GM12875 (cell line): ENCODE results near the gene SH3BP4.

Experiments used
- H3K4me3 ChIP-seq: one replicate; pipeline ENCODE4 v1.5.1; 2011; ENCODE audit warnings: low read depth, low read length, control low read depth
- TF ChIP-seq, protein P1 (sequence below): IDR thresholded peaks from 2 replicates; pipeline ENCODE4 v1.5.1; 2011; ENCODE audit warnings: low read depth, mild to moderate bottlenecking, control low read depth, inconsistent platforms, low read length, moderate library complexity, borderline replicate concordance; ENCODE audit not compliant: insufficient read depth

Gene SH3BP4

DNA sequence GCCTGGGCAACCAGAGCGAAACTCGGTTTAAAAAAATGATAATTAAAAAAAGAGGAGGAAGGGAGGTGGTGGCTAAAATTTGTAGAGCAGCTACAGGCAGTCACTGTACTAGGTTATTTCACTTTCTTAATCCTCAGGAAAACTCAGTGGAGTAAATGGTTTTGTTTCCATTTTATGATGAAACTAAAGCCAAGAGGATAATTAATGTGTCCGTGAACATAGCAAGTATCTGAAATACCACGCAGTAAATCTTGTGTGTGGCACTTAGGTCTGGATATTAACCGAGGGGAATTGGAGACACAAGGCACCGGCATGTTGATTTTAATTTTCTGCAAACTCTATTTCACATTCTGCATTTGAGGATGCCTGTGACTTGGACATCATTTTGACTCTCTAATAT lies 14.5 kb downstream of the SH3BP4 start:
- no peak overlapping the region for H3K4me3 ChIP-seq
- TF ChIP-seq, protein P1, sequence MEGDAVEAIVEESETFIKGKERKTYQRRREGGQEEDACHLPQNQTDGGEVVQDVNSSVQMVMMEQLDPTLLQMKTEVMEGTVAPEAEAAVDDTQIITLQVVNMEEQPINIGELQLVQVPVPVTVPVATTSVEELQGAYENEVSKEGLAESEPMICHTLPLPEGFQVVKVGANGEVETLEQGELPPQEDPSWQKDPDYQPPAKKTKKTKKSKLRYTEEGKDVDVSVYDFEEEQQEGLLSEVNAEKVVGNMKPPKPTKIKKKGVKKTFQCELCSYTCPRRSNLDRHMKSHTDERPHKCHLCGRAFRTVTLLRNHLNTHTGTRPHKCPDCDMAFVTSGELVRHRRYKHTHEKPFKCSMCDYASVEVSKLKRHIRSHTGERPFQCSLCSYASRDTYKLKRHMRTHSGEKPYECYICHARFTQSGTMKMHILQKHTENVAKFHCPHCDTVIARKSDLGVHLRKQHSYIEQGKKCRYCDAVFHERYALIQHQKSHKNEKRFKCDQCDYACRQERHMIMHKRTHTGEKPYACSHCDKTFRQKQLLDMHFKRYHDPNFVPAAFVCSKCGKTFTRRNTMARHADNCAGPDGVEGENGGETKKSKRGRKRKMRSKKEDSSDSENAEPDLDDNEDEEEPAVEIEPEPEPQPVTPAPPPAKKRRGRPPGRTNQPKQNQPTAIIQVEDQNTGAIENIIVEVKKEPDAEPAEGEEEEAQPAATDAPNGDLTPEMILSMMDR: no peak

DNA sequence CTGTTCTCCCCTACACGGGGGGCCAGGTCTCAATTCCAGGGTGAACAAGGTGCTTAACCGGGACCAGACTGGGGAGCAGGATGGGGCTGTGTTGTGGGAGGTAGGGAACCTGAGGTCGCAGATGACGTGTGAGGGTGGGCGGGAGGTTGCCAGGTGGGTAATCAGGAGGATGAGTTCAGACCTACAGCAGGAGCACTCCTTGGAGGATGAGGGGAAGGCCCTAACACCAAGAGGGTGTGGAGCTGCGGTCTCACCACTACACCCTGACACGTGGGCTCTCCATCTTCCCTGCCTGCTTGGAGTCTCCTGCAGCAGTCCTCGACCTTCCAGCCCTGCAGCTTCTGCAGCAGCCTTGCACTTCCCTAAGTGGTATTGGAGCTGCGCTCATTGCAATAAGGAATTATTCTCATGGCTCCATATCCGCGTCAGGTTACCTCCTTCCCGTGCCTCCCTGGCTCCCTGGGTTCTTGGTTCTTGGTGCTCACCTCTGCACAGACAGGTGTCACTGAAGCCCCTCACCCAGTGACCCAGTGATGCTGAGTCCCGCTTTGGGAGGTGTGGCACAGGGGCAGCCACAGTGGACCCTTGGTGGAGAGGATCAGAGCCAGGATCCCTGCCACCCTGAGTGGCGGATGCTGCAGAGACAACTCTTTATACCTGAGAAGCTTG lies 15.5 kb downstream of the SH3BP4 start:
- TF ChIP-seq, protein P1: no peak
- no peak overlapping the region for H3K4me3 ChIP-seq

GRCh38 chr2:234967870-234968208 lies 16.0 kb downstream of the SH3BP4 start:
- TF ChIP-seq, protein P1: no peak
- no peak overlapping the region for H3K4me3 ChIP-seq

DNA sequence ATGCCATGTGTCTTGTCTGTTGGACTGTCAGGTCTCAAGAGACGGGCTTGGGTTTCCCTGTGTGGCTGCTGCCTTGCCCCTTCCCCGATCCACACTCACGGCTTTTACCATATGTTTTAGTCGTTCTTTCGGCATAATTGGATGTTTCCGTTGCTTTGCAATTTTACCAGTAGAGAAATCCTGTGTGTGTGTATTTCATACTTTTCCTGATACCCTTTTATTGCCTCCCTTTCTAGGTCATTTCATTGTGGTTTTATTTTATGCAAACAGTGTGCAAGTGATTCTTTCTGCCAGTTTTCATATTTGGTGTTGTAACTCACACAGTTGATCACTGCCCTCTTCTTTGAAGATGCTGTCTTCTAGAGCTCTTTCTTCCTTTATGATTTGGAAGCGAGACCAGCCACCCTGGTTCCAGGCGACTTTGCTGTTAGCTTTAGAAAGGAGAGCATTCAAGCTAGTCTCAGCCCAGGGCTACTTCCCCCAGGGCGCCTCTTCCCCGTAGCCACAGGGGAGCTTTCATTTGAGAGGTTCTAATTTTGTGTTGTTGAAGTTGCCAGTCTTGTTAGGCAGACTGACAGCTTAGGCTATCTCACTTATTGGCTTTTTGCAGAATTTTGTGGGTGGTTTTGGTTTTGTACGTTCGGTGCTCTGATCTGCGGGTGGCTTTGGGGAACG lies 17.0 kb downstream of the SH3BP4 start:
- TF ChIP-seq, protein P1: no peak

GRCh38 chr2:234969306-234970098 lies 17.7 kb downstream of the SH3BP4 start:
- H3K4me3 ChIP-seq: no peak overlapping the region
- TF ChIP-seq, protein P1: no peak

More for the DNA sequence above, 17.0 kb downstream of the SH3BP4 start:
- no peak overlapping the region for H3K4me3 ChIP-seq

- no peak overlapping the region for H3K4me3 ChIP-seq
- TF ChIP-seq, protein P1: no peak
These were observed 18.3 kb downstream of the SH3BP4 start for GRCh38 chr2:234970099-234970440.

DNA sequence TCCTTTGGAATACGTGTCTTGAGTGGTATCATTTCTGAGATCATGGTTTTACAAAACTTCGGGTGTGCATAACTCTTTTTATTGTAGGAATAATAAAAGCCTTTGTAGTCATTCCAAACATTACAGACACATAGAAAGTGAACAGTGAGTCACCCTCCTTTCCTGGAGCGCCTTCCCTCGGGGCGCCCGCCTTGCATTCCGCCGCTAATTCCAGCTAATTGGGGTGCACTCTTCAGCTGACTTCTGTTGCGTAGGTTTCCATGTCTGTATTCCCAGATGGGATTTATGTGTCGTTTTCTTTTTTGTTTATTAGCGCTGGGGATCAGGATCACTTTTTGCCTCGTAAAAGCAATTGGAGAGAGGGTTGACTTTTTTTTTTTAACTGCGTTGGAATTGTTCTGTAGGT lies 18.7 kb downstream of the SH3BP4 start:
- no peak overlapping the region for H3K4me3 ChIP-seq
- TF ChIP-seq, protein P1: no peak
